ENCODE measurements around the gene AHSA1. TPM values are rescaled to one million over a fixed set of nuclear protein-coding genes. Genes with fewer than 3 reads are reported as not detected.

Gene AHSA1
- total and polyA plus RNA-seq, 7 donors: 82.3 to 120 (median 102) TPM

DNA sequence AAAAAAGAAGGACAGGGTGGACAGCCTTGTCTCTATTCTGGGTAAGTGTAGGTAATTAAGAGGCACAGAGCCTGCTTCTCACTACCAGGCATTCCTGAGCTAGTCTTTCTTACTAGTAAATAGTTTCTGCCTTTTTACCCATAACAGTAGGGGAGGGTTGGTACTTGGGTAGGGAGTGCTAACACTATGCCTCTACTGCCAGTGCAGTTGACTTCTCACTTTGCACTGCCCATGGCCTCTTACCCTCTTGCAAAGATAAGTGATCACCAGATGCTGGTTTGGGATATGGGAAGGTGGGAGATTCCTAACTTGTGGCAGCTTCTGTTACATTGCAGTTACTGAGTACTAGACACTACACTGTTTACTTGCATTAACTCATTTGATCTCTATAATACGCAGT, 11.6 kb downstream of the AHSA1 start:
- H3K27ac ChIP-seq: no peak overlapping the region
- WGBS, 2 donors: 84 to 90% methylated on average over 1 of the region's 1 CpG
- H3K36me3 ChIP-seq: peaks cover 20 to 56% (median 39%) of the 10 kb centered on the region in 4 donors
- no peak overlapping the region for H3K4me3 ChIP-seq
- intact Hi-C loops (cut with DNase I): no loop called here
- no peaks in the 10 kb centered on the region for H3K27me3 ChIP-seq
- no peak for DNase-seq
- TF ChIP-seq EP300 (IDR thresholded peaks at IDR 0.05): no peak
- TF ChIP-seq, protein P1, sequence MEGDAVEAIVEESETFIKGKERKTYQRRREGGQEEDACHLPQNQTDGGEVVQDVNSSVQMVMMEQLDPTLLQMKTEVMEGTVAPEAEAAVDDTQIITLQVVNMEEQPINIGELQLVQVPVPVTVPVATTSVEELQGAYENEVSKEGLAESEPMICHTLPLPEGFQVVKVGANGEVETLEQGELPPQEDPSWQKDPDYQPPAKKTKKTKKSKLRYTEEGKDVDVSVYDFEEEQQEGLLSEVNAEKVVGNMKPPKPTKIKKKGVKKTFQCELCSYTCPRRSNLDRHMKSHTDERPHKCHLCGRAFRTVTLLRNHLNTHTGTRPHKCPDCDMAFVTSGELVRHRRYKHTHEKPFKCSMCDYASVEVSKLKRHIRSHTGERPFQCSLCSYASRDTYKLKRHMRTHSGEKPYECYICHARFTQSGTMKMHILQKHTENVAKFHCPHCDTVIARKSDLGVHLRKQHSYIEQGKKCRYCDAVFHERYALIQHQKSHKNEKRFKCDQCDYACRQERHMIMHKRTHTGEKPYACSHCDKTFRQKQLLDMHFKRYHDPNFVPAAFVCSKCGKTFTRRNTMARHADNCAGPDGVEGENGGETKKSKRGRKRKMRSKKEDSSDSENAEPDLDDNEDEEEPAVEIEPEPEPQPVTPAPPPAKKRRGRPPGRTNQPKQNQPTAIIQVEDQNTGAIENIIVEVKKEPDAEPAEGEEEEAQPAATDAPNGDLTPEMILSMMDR (IDR thresholded peaks at IDR 0.05): no peak
- no peak for TF ChIP-seq POLR2A (IDR thresholded peaks at IDR 0.05)
- no peak for TF ChIP-seq POLR2AphosphoS5 (IDR thresholded peaks at IDR 0.05)
- H3K4me1 ChIP-seq: no peaks in the 10 kb centered on the region
- H3K9me3 ChIP-seq: no peaks in the 10 kb centered on the region

DNA sequence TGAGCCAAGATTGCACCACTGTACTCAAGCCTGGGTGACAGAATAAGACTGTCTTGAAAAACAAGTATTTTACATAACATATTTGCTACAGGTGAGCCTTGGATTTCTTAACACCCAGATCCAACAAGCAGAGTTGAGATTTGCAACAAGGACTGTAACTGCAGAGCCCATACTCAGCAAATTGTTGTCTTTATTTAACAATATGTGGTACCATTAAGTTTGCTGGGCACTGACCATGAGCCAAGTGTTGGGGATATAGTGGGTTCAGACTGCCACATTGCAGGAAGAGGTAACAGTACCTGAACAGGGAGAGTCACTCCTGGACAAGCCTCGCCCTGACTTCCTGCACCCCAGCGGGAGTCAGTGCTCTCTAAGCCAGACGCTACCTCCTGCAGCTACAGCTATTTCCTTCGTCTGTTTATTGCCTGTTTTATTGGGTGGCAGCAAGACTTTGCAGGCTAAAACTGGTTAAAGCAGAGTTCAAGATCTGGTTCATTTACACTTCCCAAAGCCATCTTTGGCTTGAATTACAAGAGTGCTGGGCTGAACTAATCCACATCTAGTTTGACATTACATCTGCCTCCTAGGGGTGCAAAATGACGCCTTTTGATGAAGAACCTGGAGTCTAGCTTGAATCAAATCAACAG, 12.5 kb downstream of the AHSA1 start:
- no peak for DNase-seq
- WGBS, 2 donors: 15 to 50% methylated on average over 5 of the region's 5 CpGs
- TF ChIP-seq POLR2A (IDR thresholded peaks at IDR 0.05): no peak
- TF ChIP-seq, protein P1 (IDR thresholded peaks at IDR 0.05): no peak
- Histone ChIP-seq H3K27ac (no peak overlapping the region), H3K4me3 (no peak overlapping the region), H3K4me1 (no peaks in the 10 kb centered on the region), H3K9me3 (no peaks in the 10 kb centered on the region), H3K36me3 (peaks cover 14 to 48% (median 33%) of the 10 kb centered on the region in 4 donors), H3K27me3 (no peaks in the 10 kb centered on the region)
- intact Hi-C loops (cut with DNase I): no loop called here

DNA sequence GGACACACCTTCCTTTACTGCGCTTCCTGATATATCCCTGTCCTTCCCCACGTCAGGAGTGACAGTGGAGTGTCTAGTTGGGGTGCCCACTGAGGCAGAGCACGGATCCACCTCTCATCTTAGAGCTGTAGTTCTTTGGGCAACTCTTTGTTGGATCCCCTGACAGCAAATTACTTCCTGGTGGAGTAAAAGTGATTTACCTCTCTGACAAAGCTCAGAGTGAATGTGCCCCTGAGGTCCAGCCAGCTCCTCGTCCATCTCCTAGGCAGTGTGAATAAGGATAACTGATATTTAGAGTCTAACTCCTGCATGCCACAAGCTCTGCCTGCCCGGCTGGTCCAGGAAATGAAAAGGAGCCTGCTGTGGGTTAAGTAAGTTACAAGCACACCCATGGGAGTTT, 16.0 kb downstream of the AHSA1 start:
- Histone ChIP-seq H3K27me3 (no peaks in the 10 kb centered on the region), H3K36me3 (peaks cover 0 to 14% (median 8%) of the 10 kb centered on the region in 4 donors), H3K9me3 (no peaks in the 10 kb centered on the region), H3K4me3 (no peak overlapping the region), H3K27ac (no peak overlapping the region), H3K4me1 (no peaks in the 10 kb centered on the region)
- TF ChIP-seq POLR2AphosphoS5 (IDR thresholded peaks at IDR 0.05): no peak
- TF ChIP-seq, protein P1 (IDR thresholded peaks at IDR 0.05): no peak
- TF ChIP-seq POLR2A (IDR thresholded peaks at IDR 0.05): no peak
- TF ChIP-seq EP300 (IDR thresholded peaks at IDR 0.05): no peak
- intact Hi-C loops (cut with DNase I): no loop called here
- WGBS, 2 donors: 56 to 71% methylated on average over 5 of the region's 5 CpGs
- no peak for DNase-seq

DNA sequence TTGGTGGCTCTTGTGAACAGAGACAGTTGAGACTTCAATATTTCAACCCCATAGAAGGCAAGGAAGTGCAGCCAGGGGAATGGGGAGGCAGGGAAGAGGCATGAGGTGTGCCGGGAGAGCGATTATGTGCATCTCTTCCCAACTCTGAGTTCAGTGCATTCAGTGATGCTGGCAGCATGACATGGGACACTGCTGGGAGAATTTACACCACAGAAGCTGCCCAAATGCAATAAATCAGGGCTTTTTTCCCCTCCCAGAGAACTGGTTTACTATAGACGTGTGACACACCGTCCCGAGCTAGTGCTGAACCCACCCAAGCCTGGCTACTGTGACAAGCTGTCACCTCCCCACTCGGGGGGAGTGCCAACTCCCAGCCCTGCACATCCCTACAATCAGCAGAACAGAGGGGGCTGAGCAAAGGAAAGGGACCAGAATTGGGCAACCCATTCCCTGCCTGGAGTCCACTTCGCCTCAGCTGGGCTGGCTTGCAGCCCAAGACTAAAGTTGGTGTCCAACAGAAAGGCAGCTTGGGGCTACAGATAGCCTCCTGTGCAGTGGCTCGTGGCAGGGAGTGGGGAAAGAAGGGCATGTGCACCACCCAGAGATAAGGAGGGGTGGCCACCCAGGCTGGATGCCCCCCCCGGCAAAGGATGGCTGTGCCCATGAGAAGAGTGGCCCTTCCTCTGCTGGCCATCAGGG, 16.7 kb downstream of the AHSA1 start:
- Histone ChIP-seq H3K27ac (no peak overlapping the region), H3K27me3 (no peaks in the 10 kb centered on the region), H3K4me3 (no peak overlapping the region), H3K9me3 (no peaks in the 10 kb centered on the region), H3K36me3 (peaks cover 0 to 7% (median 1%) of the 10 kb centered on the region in 4 donors), H3K4me1 (no peaks in the 10 kb centered on the region)
- intact Hi-C loops (cut with DNase I): no loop called here
- DNase-seq: no peak
- TF ChIP-seq, protein P1 (IDR thresholded peaks at IDR 0.05): no peak
- TF ChIP-seq EP300 (IDR thresholded peaks at IDR 0.05) (no peak), POLR2AphosphoS5 (IDR thresholded peaks at IDR 0.05) (no peak)
- WGBS, 2 donors: 75 to 85% methylated on average over 9 of the region's 9 CpGs

All from sigmoid colon (tissue), 7 donors.